HL-60 (cell line): ENCODE data around the gene RERE.

Source experiments
- DNase-seq, 2 experiments: peaks; one replicate each; pipeline ENCODE4 v3.0.0-alpha.2; 2010 to 2020; ENCODE audit warnings: low read depth in 1 of 2, low spot score in 1 of 2
- H3K27ac ChIP-seq: fragments of 250-450 bp; sonication (Bioruptor Pico); replicated peaks from 2 replicates; pipeline ENCODE4 v1.5.1; 2020; ENCODE audit warnings: mild to moderate bottlenecking, moderate library complexity
- H3K27me3 ChIP-seq: fragments of 250-450 bp; sonication (Bioruptor Pico); 2 replicates; pipeline ENCODE4 v1.5.1; 2021; ENCODE audit warnings: mild to moderate bottlenecking, moderate library complexity; ENCODE audit not compliant: insufficient read depth, poor library complexity, severe bottlenecking
- H3K4me3 ChIP-seq: replicated peaks from 2 replicates; pipeline ENCODE4 v1.5.1; 2011; ENCODE audit warnings: mild to moderate bottlenecking, control low read depth, low read length; ENCODE audit not compliant: insufficient read depth
- GABPA ChIP-seq: IDR thresholded peaks from 2 replicates; pipeline ENCODE4 v1.6.1; 2012; ENCODE audit warnings: low read depth
- POLR2AphosphoS5 ChIP-seq: IDR thresholded peaks from 2 replicates; pipeline ENCODE4 v1.6.1; 2012; ENCODE audit warnings: low read depth
- SPI1 ChIP-seq: IDR thresholded peaks from 2 replicates; pipeline ENCODE4 v1.6.1; 2012; ENCODE audit warnings: low read depth, mild to moderate bottlenecking, borderline replicate concordance
- TF ChIP-seq, protein P1 (sequence below): IDR thresholded peaks from 2 replicates; pipeline ENCODE4 v1.6.1; 2012; ENCODE audit warnings: low read depth; ENCODE audit not compliant: insufficient replicate concordance
- TF ChIP-seq, protein P2 (sequence below): IDR thresholded peaks from one replicate; pipeline ENCODE4 v1.5.1; 2011; ENCODE audit warnings: low read length, control low read depth, inconsistent platforms; ENCODE audit not compliant: insufficient read depth

RERE gene

DNA sequence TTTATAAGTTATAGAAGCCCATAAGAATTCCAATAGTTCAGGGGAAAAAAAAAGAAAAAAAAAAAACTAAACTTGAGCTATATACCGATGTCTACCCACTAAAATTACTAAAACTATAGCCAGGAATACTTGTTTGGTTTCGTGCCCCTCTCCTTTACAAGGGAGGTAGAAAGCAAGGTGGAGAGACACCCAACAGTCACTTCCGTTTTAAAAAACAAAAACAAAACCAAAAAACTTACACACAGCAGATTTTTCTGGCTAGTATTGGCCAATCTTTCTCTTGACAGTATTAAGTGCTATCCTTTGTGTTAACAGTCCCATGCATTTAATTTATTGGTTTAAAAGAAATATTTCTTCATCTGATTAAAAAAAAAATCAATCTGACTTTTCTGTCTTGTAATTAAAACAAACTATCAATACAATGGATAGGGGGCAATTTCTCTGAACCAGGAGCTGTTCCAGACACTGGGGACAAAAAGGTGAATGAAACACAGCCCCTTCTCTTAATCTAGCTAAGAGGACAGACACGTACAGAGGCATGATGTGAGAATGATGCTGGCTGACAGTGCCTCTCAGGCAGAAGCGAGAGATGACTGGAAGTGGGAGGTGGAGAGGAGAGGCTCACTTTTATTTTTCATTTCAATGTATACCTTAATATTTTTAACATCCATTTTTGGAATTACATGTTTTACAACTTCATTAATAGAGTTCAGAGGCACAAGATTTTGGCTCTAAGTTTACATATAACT is 214.8 kb downstream of the RERE start:
- DNase-seq: no peak
- H3K27ac ChIP-seq: no peak overlapping the region
- H3K27me3 ChIP-seq: no peaks in the 10 kb centered on the region
- TF ChIP-seq, protein P1, sequence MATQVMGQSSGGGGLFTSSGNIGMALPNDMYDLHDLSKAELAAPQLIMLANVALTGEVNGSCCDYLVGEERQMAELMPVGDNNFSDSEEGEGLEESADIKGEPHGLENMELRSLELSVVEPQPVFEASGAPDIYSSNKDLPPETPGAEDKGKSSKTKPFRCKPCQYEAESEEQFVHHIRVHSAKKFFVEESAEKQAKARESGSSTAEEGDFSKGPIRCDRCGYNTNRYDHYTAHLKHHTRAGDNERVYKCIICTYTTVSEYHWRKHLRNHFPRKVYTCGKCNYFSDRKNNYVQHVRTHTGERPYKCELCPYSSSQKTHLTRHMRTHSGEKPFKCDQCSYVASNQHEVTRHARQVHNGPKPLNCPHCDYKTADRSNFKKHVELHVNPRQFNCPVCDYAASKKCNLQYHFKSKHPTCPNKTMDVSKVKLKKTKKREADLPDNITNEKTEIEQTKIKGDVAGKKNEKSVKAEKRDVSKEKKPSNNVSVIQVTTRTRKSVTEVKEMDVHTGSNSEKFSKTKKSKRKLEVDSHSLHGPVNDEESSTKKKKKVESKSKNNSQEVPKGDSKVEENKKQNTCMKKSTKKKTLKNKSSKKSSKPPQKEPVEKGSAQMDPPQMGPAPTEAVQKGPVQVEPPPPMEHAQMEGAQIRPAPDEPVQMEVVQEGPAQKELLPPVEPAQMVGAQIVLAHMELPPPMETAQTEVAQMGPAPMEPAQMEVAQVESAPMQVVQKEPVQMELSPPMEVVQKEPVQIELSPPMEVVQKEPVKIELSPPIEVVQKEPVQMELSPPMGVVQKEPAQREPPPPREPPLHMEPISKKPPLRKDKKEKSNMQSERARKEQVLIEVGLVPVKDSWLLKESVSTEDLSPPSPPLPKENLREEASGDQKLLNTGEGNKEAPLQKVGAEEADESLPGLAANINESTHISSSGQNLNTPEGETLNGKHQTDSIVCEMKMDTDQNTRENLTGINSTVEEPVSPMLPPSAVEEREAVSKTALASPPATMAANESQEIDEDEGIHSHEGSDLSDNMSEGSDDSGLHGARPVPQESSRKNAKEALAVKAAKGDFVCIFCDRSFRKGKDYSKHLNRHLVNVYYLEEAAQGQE: no peak
- TF ChIP-seq POLR2AphosphoS5: no peak
- TF ChIP-seq, protein P2, sequence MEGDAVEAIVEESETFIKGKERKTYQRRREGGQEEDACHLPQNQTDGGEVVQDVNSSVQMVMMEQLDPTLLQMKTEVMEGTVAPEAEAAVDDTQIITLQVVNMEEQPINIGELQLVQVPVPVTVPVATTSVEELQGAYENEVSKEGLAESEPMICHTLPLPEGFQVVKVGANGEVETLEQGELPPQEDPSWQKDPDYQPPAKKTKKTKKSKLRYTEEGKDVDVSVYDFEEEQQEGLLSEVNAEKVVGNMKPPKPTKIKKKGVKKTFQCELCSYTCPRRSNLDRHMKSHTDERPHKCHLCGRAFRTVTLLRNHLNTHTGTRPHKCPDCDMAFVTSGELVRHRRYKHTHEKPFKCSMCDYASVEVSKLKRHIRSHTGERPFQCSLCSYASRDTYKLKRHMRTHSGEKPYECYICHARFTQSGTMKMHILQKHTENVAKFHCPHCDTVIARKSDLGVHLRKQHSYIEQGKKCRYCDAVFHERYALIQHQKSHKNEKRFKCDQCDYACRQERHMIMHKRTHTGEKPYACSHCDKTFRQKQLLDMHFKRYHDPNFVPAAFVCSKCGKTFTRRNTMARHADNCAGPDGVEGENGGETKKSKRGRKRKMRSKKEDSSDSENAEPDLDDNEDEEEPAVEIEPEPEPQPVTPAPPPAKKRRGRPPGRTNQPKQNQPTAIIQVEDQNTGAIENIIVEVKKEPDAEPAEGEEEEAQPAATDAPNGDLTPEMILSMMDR: no peak
- TF ChIP-seq GABPA: no peak
- TF ChIP-seq SPI1: no peak
- H3K4me3 ChIP-seq: no peak overlapping the region

- Histone ChIP-seq H3K4me3 (no peak overlapping the region), H3K27me3 (no peaks in the 10 kb centered on the region), H3K27ac (no peak overlapping the region)
- TF ChIP-seq GABPA (no peak), SPI1 (no peak), POLR2AphosphoS5 (no peak)
- TF ChIP-seq, protein P2: no peak
- TF ChIP-seq, protein P1: no peak
- DNase-seq: no peak
These were observed 217.1 kb downstream of the RERE start for GRCh38 chr1:8600336-8600735.

DNA sequence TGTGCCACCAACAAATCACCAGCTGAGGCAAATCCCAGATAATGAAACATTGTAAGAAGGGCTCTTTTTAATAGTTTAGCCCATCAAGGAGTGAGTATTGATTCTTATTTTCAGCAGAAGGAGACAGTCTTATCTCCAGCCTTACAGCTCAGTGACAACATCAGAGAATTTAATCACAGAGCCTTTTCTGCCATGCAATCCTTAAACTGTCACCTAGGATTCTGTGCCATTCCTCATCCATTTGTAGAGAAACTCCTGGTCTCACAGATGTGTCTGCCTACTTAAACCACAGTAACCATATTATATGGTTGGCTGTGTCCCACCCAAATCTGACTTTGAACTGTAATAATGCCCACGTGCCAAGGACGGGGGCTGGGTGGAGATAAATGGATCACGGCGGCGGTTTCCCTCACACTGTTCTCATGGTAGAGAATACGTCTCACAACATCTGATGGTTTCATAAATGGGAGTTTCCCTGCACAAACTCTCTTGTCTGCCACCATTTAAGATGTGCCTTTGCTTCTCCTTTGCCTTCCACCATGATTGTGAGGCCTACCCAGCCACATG is 217.7 kb downstream of the RERE start:
- no peak overlapping the region for H3K27ac ChIP-seq
- DNase-seq: no peak
- no peaks in the 10 kb centered on the region for H3K27me3 ChIP-seq
- TF ChIP-seq SPI1 (no peak), GABPA (no peak), POLR2AphosphoS5 (no peak)
- TF ChIP-seq, protein P1: no peak
- TF ChIP-seq, protein P2: no peak
- H3K4me3 ChIP-seq: no peak overlapping the region
